Measurements from ENCODE around the gene COL6A2. TPM values are rescaled to one million over a fixed set of nuclear protein-coding genes. Genes with fewer than 3 reads are reported as not detected.

COL6A2 gene
- polyA plus RNA-seq, 1 donor = 201 TPM

DNA sequence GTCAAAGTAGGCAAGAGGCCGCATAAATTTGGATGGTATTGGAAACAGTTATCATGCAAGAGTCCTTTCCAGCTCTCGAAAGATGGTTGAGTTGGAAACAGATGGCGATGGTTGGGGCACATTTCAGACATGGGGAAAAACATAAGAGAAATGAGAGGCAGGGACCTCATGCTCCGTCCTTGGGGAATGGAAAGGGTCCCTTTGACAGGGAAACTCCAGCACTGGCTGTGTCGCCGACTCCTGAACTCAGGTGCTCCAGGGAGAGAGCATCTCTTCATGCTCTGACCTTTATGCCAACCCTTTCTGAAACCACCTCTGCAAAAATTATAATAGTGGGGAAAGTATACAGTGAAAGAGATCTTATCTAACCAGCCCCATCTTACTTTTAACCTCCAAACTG, 36.8 kb upstream of the COL6A2 start:
- Histone ChIP-seq H3K4me3 (ENCODE audit: low read length) (no peak overlapping the region), H3K27me3 (ENCODE audit: control insufficient read depth, insufficient read depth, low read length) (peaks cover 9% of the 10 kb centered on the region)
- WGBS (ENCODE audit: insufficient coverage, low lambda C conversion rate) = no CpG with 5 or more reads among the region's 6 CpGs

GRCh38 chr21:46061518-46061917, 36.4 kb upstream of the COL6A2 start:
- H3K27ac ChIP-seq (ENCODE audit: low read length) = no peak overlapping the region
- no peaks in the 10 kb centered on the region for H3K36me3 ChIP-seq (ENCODE audit: control insufficient read depth, insufficient read depth, low read length)
- no CpG with 5 or more reads among the region's 6 CpGs for WGBS (ENCODE audit: insufficient coverage, low lambda C conversion rate)
- peaks cover 13% of the 10 kb centered on the region for H3K27me3 ChIP-seq (ENCODE audit: control insufficient read depth, insufficient read depth, low read length)
- no peak for DNase-seq
- peaks cover 5% of the 10 kb centered on the region for H3K9me3 ChIP-seq (ENCODE audit: control insufficient read depth, low read depth, low read length)
- peaks cover 23% of the 10 kb centered on the region for H3K4me1 ChIP-seq (ENCODE audit: control insufficient read depth, insufficient read depth, low read length)
- H3K4me3 ChIP-seq (ENCODE audit: low read length) = no peak overlapping the region

More for the DNA sequence above, 36.8 kb upstream of the COL6A2 start:
- Histone ChIP-seq H3K4me1 (ENCODE audit: control insufficient read depth, insufficient read depth, low read length) (peaks cover 21% of the 10 kb centered on the region), H3K9me3 (ENCODE audit: control insufficient read depth, low read depth, low read length) (peaks cover 5% of the 10 kb centered on the region), H3K36me3 (ENCODE audit: control insufficient read depth, insufficient read depth, low read length) (no peaks in the 10 kb centered on the region), H3K27ac (ENCODE audit: low read length) (no peak overlapping the region)
- DNase-seq = no peak

GRCh38 chr21:46061950-46062349, 36.0 kb upstream of the COL6A2 start:
- 80% methylated on average over 1 of the region's 5 CpGs for WGBS (ENCODE audit: insufficient coverage, low lambda C conversion rate)
- H3K27me3 ChIP-seq (ENCODE audit: control insufficient read depth, insufficient read depth, low read length) = peaks cover 17% of the 10 kb centered on the region
- DNase-seq = no peak

GRCh38 chr21:46062471-46063211, 35.3 kb upstream of the COL6A2 start:
- no peak for DNase-seq
- no peak overlapping the region for H3K4me3 ChIP-seq (ENCODE audit: low read length)
- H3K36me3 ChIP-seq (ENCODE audit: control insufficient read depth, insufficient read depth, low read length) = no peaks in the 10 kb centered on the region
- H3K27ac ChIP-seq (ENCODE audit: low read length) = no peak overlapping the region
- WGBS (ENCODE audit: insufficient coverage, low lambda C conversion rate) = 100% methylated on average over 1 of the region's 5 CpGs
- peaks cover 23% of the 10 kb centered on the region for H3K4me1 ChIP-seq (ENCODE audit: control insufficient read depth, insufficient read depth, low read length)
- H3K27me3 ChIP-seq (ENCODE audit: control insufficient read depth, insufficient read depth, low read length) = peaks cover 24% of the 10 kb centered on the region
- peaks cover 5% of the 10 kb centered on the region for H3K9me3 ChIP-seq (ENCODE audit: control insufficient read depth, low read depth, low read length)

More at GRCh38 chr21:46061950-46062349, 36.0 kb upstream of the COL6A2 start:
- H3K4me1 ChIP-seq (ENCODE audit: control insufficient read depth, insufficient read depth, low read length) = peaks cover 20% of the 10 kb centered on the region
- no peaks in the 10 kb centered on the region for H3K36me3 ChIP-seq (ENCODE audit: control insufficient read depth, insufficient read depth, low read length)
- H3K27ac ChIP-seq (ENCODE audit: low read length) = no peak overlapping the region
- H3K4me3 ChIP-seq (ENCODE audit: low read length) = no peak overlapping the region
- peaks cover 5% of the 10 kb centered on the region for H3K9me3 ChIP-seq (ENCODE audit: control insufficient read depth, low read depth, low read length)

DNA sequence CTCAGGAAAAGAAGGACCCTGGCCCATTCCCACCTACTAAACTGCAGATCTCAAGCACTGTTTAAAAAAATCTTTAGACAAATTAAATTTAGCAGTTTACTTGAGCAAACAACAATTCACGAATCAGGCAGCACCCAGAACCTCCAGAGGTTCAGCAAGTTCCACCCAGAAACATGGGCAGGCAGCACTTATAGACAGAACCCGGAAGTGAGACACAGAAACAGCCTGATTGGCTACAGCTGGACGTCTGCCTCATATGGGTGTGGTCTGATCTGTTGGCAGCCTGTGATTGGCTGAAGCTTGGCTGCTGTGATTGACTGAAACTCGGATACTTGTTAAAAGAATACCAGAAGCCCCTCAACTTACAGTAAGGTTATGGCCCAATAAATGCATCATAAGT, 34.7 kb upstream of the COL6A2 start:
- WGBS (ENCODE audit: insufficient coverage, low lambda C conversion rate) = 91% methylated on average over 1 of the region's 4 CpGs
- DNase-seq = no peak
- Histone ChIP-seq H3K4me3 (ENCODE audit: low read length) (no peak overlapping the region), H3K27me3 (ENCODE audit: control insufficient read depth, insufficient read depth, low read length) (peaks cover 26% of the 10 kb centered on the region), H3K27ac (ENCODE audit: low read length) (no peak overlapping the region), H3K9me3 (ENCODE audit: control insufficient read depth, low read depth, low read length) (peaks cover 5% of the 10 kb centered on the region), H3K36me3 (ENCODE audit: control insufficient read depth, insufficient read depth, low read length) (no peaks in the 10 kb centered on the region), H3K4me1 (ENCODE audit: control insufficient read depth, insufficient read depth, low read length) (peaks cover 26% of the 10 kb centered on the region)

DNA sequence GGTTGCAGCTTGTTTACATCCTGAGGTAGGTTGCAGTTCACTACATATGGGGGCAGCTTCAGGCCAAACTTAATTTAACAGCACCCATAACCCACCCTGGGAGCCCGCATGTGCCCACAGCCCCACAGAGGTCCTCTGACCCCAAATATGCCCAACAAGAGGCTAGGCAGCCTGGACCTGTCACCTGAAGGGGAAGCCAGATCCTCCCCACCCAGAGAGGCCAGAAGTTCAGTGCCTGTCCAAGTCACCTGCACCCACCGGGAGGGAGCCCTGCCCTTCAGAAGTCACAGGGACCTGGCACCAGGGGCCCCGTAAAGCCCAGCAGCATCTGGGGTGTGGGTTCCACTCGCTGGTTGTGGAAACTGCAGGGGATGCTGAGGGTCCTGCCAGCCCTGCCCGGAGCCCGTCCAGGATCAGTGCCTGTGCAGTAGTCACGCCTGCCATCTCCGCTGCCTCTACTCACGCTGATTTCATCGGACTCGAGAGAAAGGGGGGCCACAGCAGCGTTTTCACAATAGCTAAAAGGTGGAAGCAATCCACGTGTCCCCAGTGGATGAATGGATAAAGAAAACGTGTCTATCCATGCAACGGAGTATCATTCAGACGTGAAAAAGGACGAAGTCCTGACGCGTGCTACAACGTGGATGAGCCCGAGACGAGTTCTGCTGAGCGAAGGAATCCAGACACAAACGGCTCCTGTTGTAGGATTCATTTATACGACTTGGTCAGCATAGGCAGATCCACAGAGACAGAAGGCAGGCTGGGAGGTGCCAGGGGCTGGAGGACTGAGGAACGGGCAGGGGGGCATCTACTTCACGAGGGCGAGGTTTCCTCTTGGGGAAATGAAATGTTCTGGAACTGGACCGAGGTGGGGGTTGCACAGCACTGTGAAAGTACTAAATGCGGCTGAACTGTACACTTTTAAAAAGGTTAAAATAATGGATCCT, 33.9 kb upstream of the COL6A2 start:
- Histone ChIP-seq H3K36me3 (ENCODE audit: control insufficient read depth, insufficient read depth, low read length) (no peaks in the 10 kb centered on the region), H3K9me3 (ENCODE audit: control insufficient read depth, low read depth, low read length) (peaks cover 7% of the 10 kb centered on the region), H3K4me3 (ENCODE audit: low read length) (no peak overlapping the region), H3K4me1 (ENCODE audit: control insufficient read depth, insufficient read depth, low read length) (peaks cover 26% of the 10 kb centered on the region), H3K27me3 (ENCODE audit: control insufficient read depth, insufficient read depth, low read length) (peaks cover 26% of the 10 kb centered on the region), H3K27ac (ENCODE audit: low read length) (no peak overlapping the region)
- no peak for DNase-seq
- WGBS (ENCODE audit: insufficient coverage, low lambda C conversion rate) = 73% methylated on average over 3 of the region's 30 CpGs

DNA sequence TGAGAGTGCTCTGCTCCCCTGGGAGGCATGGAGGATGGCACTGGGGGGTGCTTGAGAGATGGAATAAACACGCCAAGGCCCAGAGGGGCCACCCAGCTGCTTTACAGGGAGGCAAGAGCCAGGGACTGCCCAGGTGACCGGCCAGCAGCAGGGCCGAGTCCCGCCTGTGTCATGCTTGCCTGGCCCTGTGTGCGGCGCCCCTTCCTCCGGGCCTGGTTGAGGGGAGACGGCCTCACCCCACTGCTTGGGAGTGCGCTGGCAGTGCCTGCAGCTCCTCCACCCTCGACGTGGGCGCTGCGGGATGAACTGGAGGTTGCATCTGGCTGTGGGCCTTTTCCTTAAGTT, 33.1 kb upstream of the COL6A2 start:
- Histone ChIP-seq H3K36me3 (ENCODE audit: control insufficient read depth, insufficient read depth, low read length) (no peaks in the 10 kb centered on the region), H3K9me3 (ENCODE audit: control insufficient read depth, low read depth, low read length) (peaks cover 10% of the 10 kb centered on the region), H3K4me3 (ENCODE audit: low read length) (no peak overlapping the region), H3K27ac (ENCODE audit: low read length) (peak overlapping the region; percentile 72), H3K27me3 (ENCODE audit: control insufficient read depth, insufficient read depth, low read length) (peaks cover 26% of the 10 kb centered on the region), H3K4me1 (ENCODE audit: control insufficient read depth, insufficient read depth, low read length) (peaks cover 26% of the 10 kb centered on the region)
- DNase-seq = no peak
- WGBS (ENCODE audit: insufficient coverage, low lambda C conversion rate) = no CpG with 5 or more reads among the region's 13 CpGs

DNA sequence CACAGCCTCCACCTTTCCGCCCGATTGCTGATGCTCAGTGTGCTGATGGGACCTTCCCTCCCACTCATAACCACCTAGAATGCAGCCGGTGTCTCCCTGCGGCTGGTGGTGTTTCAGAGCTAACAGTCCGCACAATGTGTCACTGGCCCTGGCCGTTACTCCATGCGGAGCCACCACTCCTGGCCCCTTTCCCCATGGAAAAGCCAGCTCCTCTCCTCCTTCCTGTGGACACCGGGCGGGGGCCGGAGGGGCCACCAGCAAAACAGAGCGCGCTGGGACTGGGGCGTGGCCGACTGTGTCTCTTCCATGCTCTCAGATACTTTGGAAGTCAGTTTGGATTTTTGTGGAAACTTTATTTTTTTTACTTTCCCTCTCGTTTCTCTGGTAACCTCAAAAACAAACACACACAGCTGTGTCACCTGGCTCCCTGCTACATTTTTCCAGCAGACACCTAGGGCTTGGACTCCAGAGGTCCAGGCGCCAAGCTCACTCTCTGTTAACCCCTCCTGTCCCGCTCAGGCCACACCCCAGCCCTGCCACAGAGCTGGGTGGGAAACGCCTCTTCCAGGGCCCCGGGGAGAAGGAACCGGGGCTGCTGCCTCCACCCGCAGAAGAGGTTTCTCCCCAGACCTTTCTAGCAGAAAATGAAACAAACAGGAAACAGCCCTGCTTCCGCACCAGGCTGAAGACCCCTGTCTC, 32.5 kb upstream of the COL6A2 start:
- peaks cover 10% of the 10 kb centered on the region for H3K9me3 ChIP-seq (ENCODE audit: control insufficient read depth, low read depth, low read length)
- DNase-seq = peak in 1 of 2 donors; percentile 52
- peak overlapping the region; percentile 72 for H3K27ac ChIP-seq (ENCODE audit: low read length)
- H3K27me3 ChIP-seq (ENCODE audit: control insufficient read depth, insufficient read depth, low read length) = peaks cover 26% of the 10 kb centered on the region
- WGBS (ENCODE audit: insufficient coverage, low lambda C conversion rate) = 16% methylated on average over 5 of the region's 22 CpGs
- no peaks in the 10 kb centered on the region for H3K36me3 ChIP-seq (ENCODE audit: control insufficient read depth, insufficient read depth, low read length)
- H3K4me1 ChIP-seq (ENCODE audit: control insufficient read depth, insufficient read depth, low read length) = peaks cover 26% of the 10 kb centered on the region
- no peak overlapping the region for H3K4me3 ChIP-seq (ENCODE audit: low read length)

GRCh38 chr21:46065914-46066551, 31.9 kb upstream of the COL6A2 start:
- Histone ChIP-seq H3K4me1 (ENCODE audit: control insufficient read depth, insufficient read depth, low read length) (peaks cover 26% of the 10 kb centered on the region), H3K9me3 (ENCODE audit: control insufficient read depth, low read depth, low read length) (peaks cover 10% of the 10 kb centered on the region), H3K4me3 (ENCODE audit: low read length) (no peak overlapping the region), H3K27me3 (ENCODE audit: control insufficient read depth, insufficient read depth, low read length) (peaks cover 26% of the 10 kb centered on the region), H3K36me3 (ENCODE audit: control insufficient read depth, insufficient read depth, low read length) (no peaks in the 10 kb centered on the region), H3K27ac (ENCODE audit: low read length) (peak overlapping the region; percentile 72)
- DNase-seq = no peak
- WGBS (ENCODE audit: insufficient coverage, low lambda C conversion rate) = 20% methylated on average over 1 of the region's 23 CpGs

Data from large intestine (tissue), 3 donors.